MCF 10A (cell line): Measurements from ENCODE around the gene FAM111A. TPM values are rescaled to one million over a fixed set of nuclear protein-coding genes. Genes with fewer than 3 reads are reported as not detected.

Experiments used
- BruUV-seq: library from RNA; stranded (reverse); fragments of 400-500 nt; replicated peaks from 2 replicates; lab custom pipeline; 2021; lab: Mats Ljungman, UMichigan
- CTCF ChIA-PET: fragments of 300-600 bp; sonication (Branson Sonifier 250); formaldehyde crosslinking; extraction: SDS; loops from one replicate; lab custom pipeline; 2021; ENCODE audit warnings: antibody characterized with exemption, inconsistent platforms; lab: Yijun Ruan, JAX
- POLR2A ChIA-PET: fragments of 300-600, 350-650 bp; sonication (Branson Sonifier 250); formaldehyde crosslinking; extraction: SDS; loops from one replicate; lab custom pipeline; 2020; ENCODE audit warnings: antibody characterized with exemption, inconsistent platforms; lab: Yijun Ruan, JAX
- DNase-seq: peaks from one replicate; pipeline ENCODE4 v3.0.0-alpha.2; 2018; ENCODE audit not compliant: unreplicated experiment
- H3K27ac Mint-ChIP-seq: one replicate; pipeline ENCODE4 v1.8.0; 2022; ENCODE audit warnings: mild to moderate bottlenecking, low read depth, mixed read lengths; ENCODE audit not compliant: unreplicated experiment
- H3K27me3 Mint-ChIP-seq: one replicate; pipeline ENCODE4 v1.8.0; 2022; ENCODE audit warnings: mixed read lengths; ENCODE audit not compliant: insufficient read depth, unreplicated experiment
- H3K36me3 Mint-ChIP-seq: one replicate; pipeline ENCODE4 v1.8.0; 2022; ENCODE audit warnings: mild to moderate bottlenecking, moderate library complexity, mixed read lengths; ENCODE audit not compliant: insufficient read depth, unreplicated experiment
- H3K4me1 Mint-ChIP-seq: one replicate; pipeline ENCODE4 v1.8.0; 2022; ENCODE audit warnings: mixed read lengths; ENCODE audit not compliant: insufficient read depth, unreplicated experiment
- H3K4me3 Mint-ChIP-seq: one replicate; pipeline ENCODE4 v1.8.0; 2022; ENCODE audit warnings: mild to moderate bottlenecking, moderate library complexity, mixed read lengths; ENCODE audit not compliant: unreplicated experiment
- H3K9me3 Mint-ChIP-seq: one replicate; pipeline ENCODE4 v1.8.0; 2022; ENCODE audit warnings: mixed read lengths; ENCODE audit not compliant: unreplicated experiment
- CTCF ChIP-seq: fragments of 200-600 bp; IDR thresholded peaks from one replicate; pipeline ENCODE4 v1.8.0; 2022; ENCODE audit warnings: antibody characterized with exemption, mild to moderate bottlenecking; ENCODE audit not compliant: unreplicated experiment
- intact Hi-C: fragments of 100-400 bp; cut with micrococcal nuclease; formaldehyde crosslinking; loops from 2 replicates; pipeline ENCODE4 v1.14.1; 2022
- total RNA-seq: library from RNA; stranded (reverse); gene quantifications from 2 replicates; pipeline ENCODE4 v1.2.3, GENCODE V29; 2022

FAM111A gene
- total RNA-seq, 1 experiment from 2014 or later, result 27.7 TPM

GRCh38 chr11:59144579-59145345 is 2.1 kb downstream of the FAM111A start:
- Mint-ChIP-seq H3K4me3 (peak overlapping the region; percentile 97), H3K27me3 (no peaks in the 10 kb centered on the region), H3K9me3 (no peaks in the 10 kb centered on the region), H3K27ac (peak overlapping the region; percentile 98), H3K36me3 (peaks cover 7% of the 10 kb centered on the region), H3K4me1 (peaks cover 50% of the 10 kb centered on the region)
- intact Hi-C loops, result loop anchor here (5.0 kb wide), 2 partner anchors 242 to 567 kb away; partner anchors contain the start of genes LPXN and ZFP91
- DNase-seq, result peak; percentile 93
- TF ChIP-seq CTCF, result peak; percentile 9
- CTCF ChIA-PET, result interaction anchor here (0.6 to 10.2 kb wide), 12 partner anchors 9 to 1895 kb away, joined by 3 to 146 read pairs (median 4); partner anchors contain the start of genes DTX4 and FAM111B
- BruUV-seq, result no TSS peak
- POLR2A ChIA-PET, result interaction anchor here (0.6 to 2.4 kb wide), 20 partner anchors 10 to 1823 kb away, joined by 3 to 28 read pairs (median 4); partner anchors contain the start of genes DTX4, FAM111B, TIMM10 and ZFP91

GRCh38 chr11:59145534-59145933 is 2.9 kb downstream of the FAM111A start:
- TF ChIP-seq CTCF, result no peak
- H3K4me3 Mint-ChIP-seq, result peak overlapping the region; percentile 97
- peaks cover 7% of the 10 kb centered on the region for H3K36me3 Mint-ChIP-seq
- ChIA-PET CTCF (interaction anchor here (1.1 to 10.2 kb wide), 4 partner anchors 10 to 40 kb away, joined by 3 to 146 read pairs (median 13); no protein-coding TSS in a partner anchor), POLR2A (interaction anchor here (0.7 to 2.4 kb wide), 7 partner anchors 9 to 1615 kb away, joined by 3 to 21 read pairs (median 6); partner anchors contain the start of genes FAM111B and TIMM10)
- peaks cover 50% of the 10 kb centered on the region for H3K4me1 Mint-ChIP-seq
- intact Hi-C loops, result no loop called here
- DNase-seq, result peak; percentile 76
- peak overlapping the region; percentile 40 for H3K27ac Mint-ChIP-seq
- BruUV-seq, result no TSS peak
- no peaks in the 10 kb centered on the region for H3K27me3 Mint-ChIP-seq
- no peaks in the 10 kb centered on the region for H3K9me3 Mint-ChIP-seq

- no peak overlapping the region for H3K4me3 Mint-ChIP-seq
- H3K4me1 Mint-ChIP-seq, result peaks cover 5% of the 10 kb centered on the region
- no TSS peak for BruUV-seq
- ChIA-PET POLR2A (interaction anchor here (1.2 to 1.3 kb wide), 2 partner anchors 9 to 12 kb away, joined by 4 read pairs; partner anchors contain the start of gene FAM111A), CTCF (interaction anchor here (0.8 to 3.2 kb wide), 5 partner anchors 9 to 534 kb away, joined by 3 to 12 read pairs (median 6); partner anchors contain the start of gene FAM111A)
- no peaks in the 10 kb centered on the region for H3K9me3 Mint-ChIP-seq
- H3K27ac Mint-ChIP-seq, result no peak overlapping the region
- TF ChIP-seq CTCF, result no peak
- H3K27me3 Mint-ChIP-seq, result no peaks in the 10 kb centered on the region
- intact Hi-C loops, result no loop called here
- H3K36me3 Mint-ChIP-seq, result peaks cover 7% of the 10 kb centered on the region
- DNase-seq, result no peak
Observed at GRCh38 chr11:59151761-59152160, 9.1 kb downstream of the FAM111A start.
